A549 (cell line): ENCODE data around the gene RFWD3. TPM values are rescaled to one million over a fixed set of nuclear protein-coding genes. Genes with fewer than 3 reads are reported as not detected.

Experiments
- ATAC-seq, 2 experiments: fragments of 200-7000 bp in 1 of 2; fragments of >200 bp in 1 of 2; cut with Nextera tagmentation in 1 of 2; cut with Tn5 transposase in 1 of 2; 3 replicates each; pipeline versions ENCODE4 v1.8.0 to v1.9.1; 2018 to 2020; ENCODE audit warnings: mild to moderate bottlenecking in 1 of 2, moderate library complexity in 1 of 2
- CTCF ChIA-PET: fragments of 300-600 bp; sonication (Branson Sonifier 250); formaldehyde crosslinking; extraction: SDS; loops from one replicate; lab custom pipeline; 2021; ENCODE audit warnings: antibody characterized with exemption, inconsistent platforms; lab: Yijun Ruan, JAX
- POLR2A ChIA-PET: fragments of 350-600 bp; formaldehyde crosslinking; extraction: SDS; loops from one replicate; lab custom pipeline; 2021; ENCODE audit warnings: antibody characterized with exemption, inconsistent platforms; lab: Yijun Ruan, JAX
- DNase-seq, 2 experiments: peaks; one replicate each; pipeline versions ENCODE4 v3.0.0 to v3.0.0-alpha.2; 2011 to 2016; ENCODE audit warnings: low read depth in 1 of 2, low spot score in 1 of 2
- FAIRE-seq: peaks from 2 replicates; lab custom pipeline; 2011; peaks lifted over from hg19 to GRCh38; lab: Jason Lieb, UNC
- H3K27ac ChIP-seq, 2 experiments: fragments of >200 bp; sonication (Bioruptor Twin); formaldehyde crosslinking; 3 replicates each; pipeline ENCODE4 v1.5.1; 2016 to 2017
- H3K4me1 ChIP-seq: fragments of >200 bp; sonication (Bioruptor Twin); formaldehyde crosslinking; 3 replicates; pipeline ENCODE4 v1.6.1; 2016
- H3K4me2 ChIP-seq: fragments of >200 bp; sonication (Bioruptor Twin); formaldehyde crosslinking; 3 replicates; pipeline ENCODE4 v1.6.1; 2016
- H3K4me3 ChIP-seq: fragments of >200 bp; sonication (Bioruptor Twin); formaldehyde crosslinking; 3 replicates; pipeline ENCODE4 v1.5.1; 2016
- H3K9me3 ChIP-seq: fragments of >200 bp; sonication (Bioruptor Twin); formaldehyde crosslinking; 3 replicates; pipeline ENCODE4 v1.6.1; 2016
- CBX2 ChIP-seq: fragments of 200-600 bp; sonication (generic); IDR thresholded peaks from 2 replicates; pipeline ENCODE4 v1.6.1; 2016; ENCODE audit warnings: low read depth, mild to moderate bottlenecking, borderline replicate concordance
- CEBPB ChIP-seq, 2 experiments: fragments of >200 bp in 1 of 2; sonication (Bioruptor Twin) in 1 of 2; formaldehyde crosslinking in 1 of 2; IDR thresholded peaks; 2 replicates each; pipeline ENCODE4 v1.6.1; 2012 to 2016
- CHD2 ChIP-seq: fragments of 150-350 bp; IDR thresholded peaks from 2 replicates; pipeline ENCODE4 v1.6.1; 2014; ENCODE audit warnings: low read length; ENCODE audit not compliant: partially characterized antibody
- CHD4 ChIP-seq: fragments of 200-600 bp; sonication (generic); IDR thresholded peaks from 2 replicates; pipeline ENCODE4 v1.6.1; 2016; ENCODE audit warnings: antibody characterized with exemption, mild to moderate bottlenecking, borderline replicate concordance
- CTCF ChIP-seq: fragments of >200 bp; sonication (Bioruptor Twin); formaldehyde crosslinking; IDR thresholded peaks from 3 replicates; pipeline ENCODE4 v1.5.1; 2016
- FOSB ChIP-seq: fragments of 250-450 bp; sonication (Bioruptor Pico); IDR thresholded peaks from 2 replicates; pipeline ENCODE4 v1.5.0; 2020; ENCODE audit warnings: mild to moderate bottlenecking, moderate library complexity
- FOSL2 ChIP-seq, 2 experiments: fragments of 450-650 bp in 1 of 2; fragments of >200 bp in 1 of 2; sonication (Bioruptor Twin) in 1 of 2; formaldehyde crosslinking; IDR thresholded peaks; 2 replicates each; pipeline versions ENCODE4 v1.5.0 to v1.6.1; 2016 to 2020; ENCODE audit warnings: mild to moderate bottlenecking in 1 of 2, moderate library complexity in 1 of 2
- HOXB5 ChIP-seq: fragments of 250-450 bp; sonication (Bioruptor Pico); IDR thresholded peaks from 2 replicates; pipeline ENCODE4 v1.5.0; 2020; ENCODE audit warnings: mild to moderate bottlenecking, moderate library complexity
- JUN ChIP-seq, 2 experiments: fragments of >200 bp; sonication (Bioruptor Twin); formaldehyde crosslinking; IDR thresholded peaks; 2 replicates in 1 of 2; 3 replicates in 1 of 2; pipeline ENCODE4 v1.6.1; 2016 to 2017
- MYC ChIP-seq: IDR thresholded peaks from 2 replicates; pipeline ENCODE4 v1.6.1; 2012; ENCODE audit warnings: mild to moderate bottlenecking, inconsistent platforms, low read length, improper control_type of control experiment, borderline replicate concordance
- PHF8 ChIP-seq: fragments of 200-600 bp; sonication (generic); IDR thresholded peaks from 2 replicates; pipeline ENCODE4 v1.6.1; 2016; ENCODE audit warnings: low read depth, mild to moderate bottlenecking, antibody characterized with exemption, moderate library complexity, borderline replicate concordance
- POLR2A ChIP-seq: IDR thresholded peaks from 2 replicates; pipeline ENCODE4 v1.6.1; 2012; ENCODE audit warnings: mild to moderate bottlenecking, low read length
- POLR2AphosphoS2 ChIP-seq: conservative IDR thresholded peaks from 2 replicates; pipeline ENCODE4 v1.6.1; 2012; ENCODE audit warnings: low read length, improper control_type of control experiment, inconsistent platforms
- RCOR1 ChIP-seq: fragments of 150-350 bp; IDR thresholded peaks from 2 replicates; pipeline ENCODE4 v1.6.1; 2014; ENCODE audit warnings: antibody characterized with exemption, low read length, low read depth
- RFX5 ChIP-seq: fragments of 450-650 bp; IDR thresholded peaks from 2 replicates; pipeline ENCODE4 v1.7.1; 2014; ENCODE audit warnings: antibody characterized with exemption, mild to moderate bottlenecking, moderate library complexity
- SMC3 ChIP-seq: fragments of >200 bp; sonication (Bioruptor Twin); formaldehyde crosslinking; IDR thresholded peaks from 3 replicates; pipeline ENCODE4 v1.6.1; 2018; ENCODE audit warnings: inconsistent platforms
- SREBF2 ChIP-seq: fragments of 450-650 bp; IDR thresholded peaks from 2 replicates; pipeline ENCODE4 v1.6.1; 2014; ENCODE audit warnings: mild to moderate bottlenecking, moderate library complexity
- TP53 ChIP-seq: fragments of 250-450 bp; sonication (Bioruptor Pico); IDR thresholded peaks from 2 replicates; pipeline ENCODE4 v1.5.0; 2021; ENCODE audit warnings: mild to moderate bottlenecking, moderate library complexity
- ZFP36 ChIP-seq: fragments of 450-650 bp; IDR thresholded peaks from 2 replicates; pipeline ENCODE4 v1.6.1; 2014; ENCODE audit warnings: borderline replicate concordance; ENCODE audit not compliant: partially characterized antibody
- ZNF302 ChIP-seq: fragments of 250-450 bp; sonication (Bioruptor Pico); IDR thresholded peaks from 2 replicates; pipeline ENCODE4 v1.9.0; 2021; ENCODE audit warnings: inconsistent platforms, mild to moderate bottlenecking, moderate library complexity
- ZSCAN20 ChIP-seq: fragments of 250-450 bp; sonication (Bioruptor Pico); IDR thresholded peaks from 2 replicates; pipeline ENCODE4 v1.8.0; 2022; ENCODE audit warnings: mild to moderate bottlenecking, moderate library complexity
- WGBS: methylation state at CpG from one replicate; pipeline ENCODE4 v1.1.6; 2017; ENCODE audit errors: missing lambda C conversion rate; 5-methylcytosine and 5-hydroxymethylcytosine counted together
- polyA plus RNA-seq, 4 experiments: library from polyadenylated mRNA; depleted of rRNA in 3 of 4; stranded (reverse); fragments of >200 nt; fragmentation: RNase III in 1 of 4; extraction: RNeasy Plus Mini Kit Qiagen cat#74134 plus additional on column Dnase treatment in 1 of 4; gene quantifications; 2 replicates in 3 of 4; 3 replicates in 1 of 4; pipeline ENCODE4 v1.2.3, GENCODE V29; 2011 to 2017
- TF ChIP-seq, protein P1 (sequence below): fragments of 450-650 bp; IDR thresholded peaks from 2 replicates; pipeline ENCODE4 v1.6.1; 2014; ENCODE audit warnings: antibody characterized with exemption

Gene RFWD3
- polyA plus RNA-seq, 2 of the 4 experiments (the other 2 are of a cell fraction) = 36.1 to 50.6 TPM

- no peaks in the 10 kb centered on the region for H3K9me3 ChIP-seq
- peaks cover 42% of the 10 kb centered on the region for H3K4me1 ChIP-seq
- 12% methylated on average over 17 of the region's 17 CpGs for WGBS
- peak overlapping the region; percentile 92 to 96 for H3K27ac ChIP-seq
- no peak for TF ChIP-seq ZNF302
- TF ChIP-seq RCOR1 = no peak
- no peak for TF ChIP-seq CTCF
- TF ChIP-seq POLR2A = no peak
- TF ChIP-seq JUN (IDR thresholded peaks at IDR 0.05) = no peak
- no peak for TF ChIP-seq MYC
- no peak for TF ChIP-seq ZFP36
- TF ChIP-seq CEBPB (IDR thresholded peaks at IDR 0.05) = no peak
- no peak for TF ChIP-seq CBX2
- no peak for TF ChIP-seq FOSL2 (IDR thresholded peaks at IDR 0.05)
- no peak for TF ChIP-seq FOSL2 (CRISPR knock-in tag; IDR thresholded peaks at IDR 0.05)
- TF ChIP-seq FOSB (CRISPR knock-in tag) = no peak
- no peak for TF ChIP-seq POLR2AphosphoS2
- TF ChIP-seq CHD4 = no peak
- no peak for TF ChIP-seq PHF8
- no peak for TF ChIP-seq RFX5
- no peak for TF ChIP-seq CHD2
- ChIA-PET CTCF (interaction anchor here (0.7 to 2.0 kb wide), 4 partner anchors 11 to 296 kb away, joined by 3 to 5 read pairs (median 4); no protein-coding TSS in a partner anchor), POLR2A (interaction anchor here (1.0 to 1.4 kb wide), 7 partner anchors 11 to 151 kb away, joined by 3 to 11 read pairs (median 4); no protein-coding TSS in a partner anchor)
- no peak for DNase-seq
- FAIRE-seq = no peak
- H3K4me3 ChIP-seq = peak overlapping the region; percentile 89
- H3K4me2 ChIP-seq = peak overlapping the region; percentile 97
- no peak for ATAC-seq
Observed at GRCh38 chr16:74605746-74606520, 60.7 kb downstream of the RFWD3 start.

DNA sequence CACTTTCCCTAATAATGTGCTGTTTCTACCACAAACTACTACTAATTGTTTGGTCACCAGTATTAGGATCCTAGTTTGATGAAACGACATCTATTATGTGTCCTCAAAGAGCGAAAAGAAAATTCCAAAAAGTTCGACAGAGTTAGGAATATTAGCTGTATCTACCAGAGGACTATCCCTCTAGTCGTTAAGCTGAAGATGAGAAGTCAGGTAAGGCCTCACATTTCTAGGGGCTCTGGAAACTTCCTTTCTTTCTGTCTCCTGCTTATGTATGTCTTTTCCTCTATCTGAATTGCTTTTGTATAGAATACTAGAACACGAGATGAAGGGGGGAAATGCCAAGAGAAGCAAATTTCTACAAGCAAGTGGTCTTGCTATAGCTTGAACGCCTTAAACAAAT lies 61.3 kb downstream of the RFWD3 start:
- ChIA-PET POLR2A (no interaction called here), CTCF (interaction anchor here (0.7 to 2.0 kb wide), 4 partner anchors 12 to 296 kb away, joined by 3 to 5 read pairs (median 4); no protein-coding TSS in a partner anchor)
- Histone ChIP-seq H3K27ac (no peak overlapping the region), H3K4me3 (peak overlapping the region; percentile 89), H3K9me3 (no peaks in the 10 kb centered on the region), H3K4me1 (peaks cover 45% of the 10 kb centered on the region)
- FAIRE-seq = no peak
- WGBS = 56% methylated on average over 6 of the region's 6 CpGs
- TF ChIP-seq, protein P1, sequence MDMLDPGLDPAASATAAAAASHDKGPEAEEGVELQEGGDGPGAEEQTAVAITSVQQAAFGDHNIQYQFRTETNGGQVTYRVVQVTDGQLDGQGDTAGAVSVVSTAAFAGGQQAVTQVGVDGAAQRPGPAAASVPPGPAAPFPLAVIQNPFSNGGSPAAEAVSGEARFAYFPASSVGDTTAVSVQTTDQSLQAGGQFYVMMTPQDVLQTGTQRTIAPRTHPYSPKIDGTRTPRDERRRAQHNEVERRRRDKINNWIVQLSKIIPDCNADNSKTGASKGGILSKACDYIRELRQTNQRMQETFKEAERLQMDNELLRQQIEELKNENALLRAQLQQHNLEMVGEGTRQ = no peak
- TF ChIP-seq ZSCAN20 (no peak), CHD4 (no peak), TP53 (CRISPR knock-in tag) (no peak), PHF8 (no peak), HOXB5 (CRISPR knock-in tag) (no peak), SMC3 (no peak)
- TF ChIP-seq, all 56 proteins: peak for 0
- ATAC-seq (no peak), DNase-seq (no peak)
- peak overlapping the region; percentile 97 for H3K4me2 ChIP-seq

DNA sequence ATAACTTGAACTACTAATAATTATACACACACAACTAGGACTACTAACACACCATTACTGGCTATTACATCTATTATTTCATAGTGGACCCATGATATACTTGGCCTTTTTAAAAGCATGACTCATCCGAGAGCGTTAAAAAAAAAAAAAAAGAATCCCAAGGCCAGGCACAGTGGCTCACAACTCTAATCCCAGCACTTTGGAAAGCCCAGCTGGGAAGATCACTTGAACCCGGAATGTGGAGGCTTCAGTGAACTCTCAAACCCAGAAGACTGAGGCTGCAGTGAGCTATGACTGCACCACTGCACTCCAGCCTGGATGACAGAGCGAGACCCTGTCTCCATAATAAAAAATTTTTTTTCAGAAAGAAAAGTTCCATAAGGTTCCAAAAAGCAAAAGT lies 62.8 kb downstream of the RFWD3 start:
- H3K4me2 ChIP-seq = peak overlapping the region; percentile 97
- no peak overlapping the region for H3K27ac ChIP-seq
- H3K4me3 ChIP-seq = no peak overlapping the region
- H3K4me1 ChIP-seq = peaks cover 45% of the 10 kb centered on the region
- FAIRE-seq (no peak), ATAC-seq (no peak), DNase-seq (no peak)
- 62% methylated on average over 4 of the region's 4 CpGs for WGBS
- H3K9me3 ChIP-seq = no peaks in the 10 kb centered on the region
- POLR2A ChIA-PET = no interaction called here
- CTCF ChIA-PET = no interaction called here
- TF ChIP-seq SREBF2 = no peak
- TF ChIP-seq FOSL2 (IDR thresholded peaks at IDR 0.05) = no peak
- peak; percentile 70 for TF ChIP-seq FOSL2 (CRISPR knock-in tag; IDR thresholded peaks at IDR 0.05)
- TF ChIP-seq, all 56 proteins: peak for 1
